Measurements from ENCODE around the gene APOBR.
"Not testable (repeated sequence)": the region's sequence is repeated elsewhere in the genome, so short reads cannot be mapped to it uniquely, and the experiment has no call there.

Gene APOBR

DNA sequence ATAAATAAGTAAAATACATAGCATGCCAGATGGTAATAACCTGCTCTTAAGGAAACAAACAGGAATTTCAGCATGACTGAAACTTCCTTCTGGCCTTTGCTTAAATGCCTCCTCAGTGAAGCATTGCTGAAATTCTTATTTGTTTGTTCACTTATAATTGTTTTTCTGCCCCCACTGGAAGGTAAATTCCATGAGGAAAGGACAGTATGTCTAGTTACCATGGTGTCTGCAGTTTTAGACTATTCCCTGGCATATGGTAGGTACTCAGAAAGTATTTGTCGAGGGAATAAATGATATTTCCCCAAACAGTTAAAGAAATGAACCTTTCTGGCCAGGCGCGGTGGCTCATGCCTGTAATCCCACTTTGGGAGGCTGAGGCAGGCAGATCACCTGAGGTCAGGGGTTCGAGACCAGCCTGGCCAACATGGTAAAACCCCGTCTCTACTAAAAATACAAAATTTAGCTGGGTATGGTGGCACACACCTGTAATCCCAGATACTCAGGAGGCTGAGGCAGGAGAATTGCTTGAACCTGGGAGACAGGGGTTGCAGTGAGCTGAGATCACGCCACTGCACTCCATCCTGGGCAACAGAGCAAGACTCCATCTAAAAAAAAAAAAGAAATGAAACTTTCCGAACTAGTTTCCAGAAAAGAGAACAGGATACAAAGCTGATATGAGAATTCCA lies 32.8 kb downstream of the APOBR start:
- not testable (repeated sequence) for DNase-seq

DNA sequence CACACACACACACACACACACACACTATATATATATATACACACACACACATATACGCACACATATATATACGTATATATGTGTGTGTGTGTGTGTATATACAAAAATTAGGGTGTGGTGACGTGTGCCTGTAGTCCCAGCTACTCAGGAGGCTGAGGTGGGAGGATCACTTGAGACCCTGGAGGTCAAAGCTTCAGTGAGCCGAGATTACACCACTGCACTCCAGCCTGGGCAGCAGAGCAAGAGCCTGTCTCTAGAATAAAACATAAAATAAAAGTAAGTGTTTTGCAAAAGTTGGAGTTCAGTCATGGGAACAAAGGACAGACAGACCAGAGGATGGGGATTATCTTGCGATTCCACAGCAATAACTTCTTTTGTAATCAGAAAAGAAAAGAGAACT lies 33.5 kb downstream of the APOBR start:
- no peak for DNase-seq

DNA sequence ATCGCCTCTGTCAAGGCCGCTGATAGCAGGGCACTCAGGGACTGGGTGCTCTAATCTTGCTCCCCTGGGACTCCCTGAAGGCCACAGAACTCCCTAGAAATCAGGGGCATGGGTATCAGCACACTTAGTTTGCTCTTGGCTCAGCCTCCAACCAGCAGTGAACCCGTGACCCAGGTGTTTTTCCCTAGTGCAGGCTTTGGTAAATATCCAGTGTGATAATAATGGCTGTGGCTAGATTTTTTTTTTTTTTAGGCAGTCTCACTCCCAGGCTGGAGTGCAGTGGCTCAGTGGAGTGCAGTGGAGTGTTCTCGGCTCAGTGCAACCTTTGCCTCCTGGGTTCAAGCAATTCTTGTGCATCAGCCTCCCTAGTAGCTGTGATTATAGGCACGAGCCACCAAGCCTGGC lies 34.0 kb downstream of the APOBR start:
- no peak for DNase-seq

DNA sequence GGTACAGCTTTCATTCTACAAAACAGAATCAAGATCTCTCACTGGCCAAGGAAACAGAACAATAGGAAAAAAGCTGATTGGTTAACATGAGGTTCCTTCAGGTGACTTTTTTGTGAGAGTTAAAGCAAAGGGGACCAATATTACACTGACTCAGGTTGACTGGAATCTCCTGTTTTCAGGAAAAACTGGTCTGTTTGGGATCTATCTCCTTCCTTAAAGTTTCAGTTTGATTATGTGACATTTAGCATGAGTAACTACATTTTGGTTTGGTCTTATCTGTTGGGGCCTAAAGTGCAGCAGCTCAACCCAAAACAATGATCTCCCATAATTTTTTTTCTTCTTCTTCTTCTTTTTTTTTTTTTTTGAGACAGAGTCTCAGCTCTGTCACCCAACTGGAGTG lies 34.7 kb downstream of the APOBR start:
- DNase-seq: no peak

DNA sequence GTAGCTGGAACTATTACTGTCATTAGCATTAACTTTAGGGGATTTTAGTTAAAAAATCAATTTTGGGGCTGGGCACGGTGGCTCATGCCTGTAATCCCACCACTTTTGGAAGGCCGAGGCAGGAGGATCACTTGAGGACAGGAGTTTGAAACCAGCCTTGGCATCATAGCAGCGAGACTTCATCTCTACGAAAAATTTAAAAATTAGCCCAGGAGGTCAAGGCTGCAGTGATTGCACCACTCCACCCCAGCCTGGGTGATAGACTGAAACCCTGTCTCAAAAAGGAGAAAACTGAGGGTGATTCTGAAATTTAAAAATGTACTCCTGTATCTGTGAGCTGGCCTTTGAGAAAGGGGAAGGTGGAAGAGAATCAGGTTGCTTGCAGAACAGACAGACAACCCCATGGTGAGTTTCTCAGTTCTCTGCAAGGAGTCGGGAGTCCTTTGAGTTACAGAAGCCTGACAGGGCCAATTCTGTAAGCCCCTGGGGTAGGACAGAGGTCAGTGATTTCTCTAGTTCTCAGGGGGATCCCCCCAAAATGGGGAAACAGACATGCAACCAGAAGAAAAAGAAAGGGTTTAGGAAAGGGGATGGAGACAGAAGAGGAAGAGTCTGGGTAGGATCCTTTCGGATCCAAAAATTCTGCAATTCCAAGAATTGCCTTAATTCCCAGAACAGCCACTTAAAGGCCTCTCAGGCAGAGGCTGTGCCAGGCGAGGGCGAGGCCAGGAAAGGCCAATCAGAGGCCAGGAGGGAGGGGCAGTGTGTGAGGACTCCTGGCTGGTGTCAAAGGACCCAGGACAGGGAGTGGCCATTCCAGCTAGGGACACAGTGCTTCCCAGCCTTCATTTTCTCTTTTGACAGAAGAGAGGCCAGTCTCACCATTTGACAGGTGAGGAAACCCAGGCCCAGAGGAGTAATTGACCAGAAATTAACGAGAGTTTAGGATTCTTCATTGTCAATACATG lies 37.6 kb downstream of the APOBR start:
- no peak for DNase-seq

DNA sequence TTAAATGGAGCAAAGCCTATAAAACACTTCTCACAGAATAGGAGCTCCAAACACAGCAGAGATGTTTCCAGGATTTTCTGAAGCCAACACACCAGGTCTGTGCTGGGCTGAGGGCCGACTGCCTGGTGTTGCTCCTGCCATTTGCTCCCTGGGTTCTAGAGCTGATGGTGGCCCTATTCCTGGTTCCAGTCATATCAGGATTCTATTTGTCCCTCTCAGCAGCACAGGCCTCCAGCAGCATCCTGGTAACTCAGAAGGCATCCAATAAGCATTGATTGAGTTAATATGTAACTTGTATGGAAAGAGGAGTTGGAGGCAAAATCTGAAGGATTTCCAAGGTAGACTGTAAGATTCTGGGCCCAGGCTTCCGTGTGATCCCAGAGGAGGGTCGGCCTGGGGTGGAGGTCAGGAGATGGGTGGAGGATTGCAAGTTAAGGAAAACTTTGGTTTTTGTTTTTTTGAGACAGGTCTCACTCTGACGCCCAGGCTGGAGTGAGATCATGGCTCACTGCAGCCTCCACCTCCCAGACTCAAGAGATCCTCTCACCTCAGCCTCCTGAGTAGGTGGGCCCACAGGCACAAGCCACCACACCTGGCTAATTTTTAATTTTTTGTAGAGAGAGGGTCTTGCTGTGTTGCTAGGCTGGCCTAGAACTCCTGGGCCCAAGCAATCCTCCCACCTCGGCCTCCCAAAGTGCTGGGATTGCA lies 38.7 kb downstream of the APOBR start:
- DNase-seq: no peak

DNA sequence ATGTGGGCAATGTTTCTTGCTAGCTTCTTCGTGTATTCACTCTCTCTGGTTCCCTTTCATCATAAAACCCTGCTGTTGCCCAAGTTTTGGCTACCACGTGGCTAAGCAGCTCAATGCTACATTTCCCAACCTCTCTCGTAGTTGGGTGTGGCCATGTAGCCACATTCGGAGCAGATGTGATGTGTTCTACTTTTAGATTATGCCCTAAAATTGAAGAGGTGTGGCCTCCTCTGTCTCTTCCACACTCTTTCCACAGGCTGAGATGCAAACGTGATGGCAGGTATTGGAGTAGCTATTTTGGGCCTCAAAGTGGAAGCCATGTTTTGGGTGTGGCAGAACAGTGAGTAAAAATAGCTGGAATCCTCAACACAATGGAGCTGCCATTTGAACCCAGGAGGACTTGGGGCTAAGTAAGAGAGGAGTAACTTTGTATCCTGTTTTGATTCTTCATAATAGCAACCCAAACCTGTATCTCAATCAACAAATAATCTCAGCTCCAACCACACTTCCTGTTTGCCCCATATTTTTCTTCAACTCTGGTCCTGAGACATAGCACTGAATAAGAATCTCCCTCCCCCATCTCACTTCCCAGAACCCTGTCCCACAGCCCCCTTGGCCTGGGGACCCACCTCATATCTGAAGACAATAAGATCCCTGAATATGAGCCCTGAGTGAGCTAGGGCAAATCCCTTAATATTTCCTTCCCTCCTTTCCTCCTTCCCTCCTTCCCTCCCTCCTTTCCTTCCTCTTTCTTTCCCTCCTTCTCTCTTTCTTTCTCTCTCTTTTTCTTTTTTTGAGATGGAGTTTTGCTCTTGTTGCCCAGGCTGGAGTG lies 40.3 kb downstream of the APOBR start:
- no peak for DNase-seq

DNA sequence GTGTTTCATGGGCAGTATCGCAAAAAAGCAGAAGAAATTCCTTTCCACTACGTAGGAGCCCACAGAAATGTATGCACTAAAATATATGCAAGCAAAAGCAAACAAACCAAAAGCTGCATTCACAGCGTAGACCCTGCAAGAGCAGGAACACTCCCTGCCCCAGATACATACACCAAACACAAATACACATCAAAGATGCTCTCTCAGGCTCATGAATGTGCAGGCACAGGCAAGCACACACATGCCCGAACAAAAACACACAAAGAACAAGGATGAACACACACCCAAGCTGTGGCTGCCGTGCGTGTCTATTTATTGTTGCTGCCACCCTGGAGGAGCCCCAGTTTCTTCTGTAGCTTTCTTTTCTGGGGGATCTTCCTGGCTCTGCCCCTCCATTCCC lies 42.6 kb downstream of the APOBR start:
- no peak for DNase-seq

DNA sequence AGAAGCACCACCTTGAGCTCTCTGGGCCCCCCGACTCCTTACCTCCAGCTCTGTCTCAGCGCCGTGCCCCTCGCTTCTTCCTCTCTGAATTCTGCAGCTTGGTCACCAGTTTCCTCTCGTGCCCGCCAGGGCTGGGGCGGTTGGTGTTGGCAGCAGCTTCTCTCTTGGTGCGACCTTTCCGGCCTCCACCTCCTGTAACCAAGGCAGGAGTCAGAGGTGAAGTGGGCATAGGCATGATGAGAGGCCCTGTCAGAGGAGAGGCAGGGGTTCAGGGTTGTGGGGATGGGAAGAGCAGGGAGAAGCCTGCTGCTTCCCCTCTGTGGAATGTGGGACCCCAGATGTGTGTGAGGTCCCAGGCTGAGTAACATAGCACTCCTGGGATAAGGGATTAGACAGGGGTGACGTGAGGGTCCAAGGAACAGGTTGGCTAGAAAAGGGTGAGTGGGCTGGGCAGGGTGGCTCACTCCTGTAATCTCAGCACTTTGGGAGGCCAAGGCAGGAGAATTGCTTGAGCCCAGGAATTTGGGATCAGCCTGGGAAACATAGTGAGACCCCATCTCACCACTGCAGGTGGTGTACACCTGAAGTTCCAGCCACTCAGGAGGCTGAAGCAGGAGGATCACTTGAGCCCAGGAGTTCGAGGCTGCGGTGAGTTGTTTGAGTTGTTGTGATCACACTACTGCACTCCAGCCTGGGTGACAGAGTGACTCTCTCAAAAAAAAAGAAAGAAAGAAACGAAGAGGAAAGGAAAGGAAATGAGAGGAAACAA lies 43.7 kb downstream of the APOBR start:
- DNase-seq: no peak

DNA sequence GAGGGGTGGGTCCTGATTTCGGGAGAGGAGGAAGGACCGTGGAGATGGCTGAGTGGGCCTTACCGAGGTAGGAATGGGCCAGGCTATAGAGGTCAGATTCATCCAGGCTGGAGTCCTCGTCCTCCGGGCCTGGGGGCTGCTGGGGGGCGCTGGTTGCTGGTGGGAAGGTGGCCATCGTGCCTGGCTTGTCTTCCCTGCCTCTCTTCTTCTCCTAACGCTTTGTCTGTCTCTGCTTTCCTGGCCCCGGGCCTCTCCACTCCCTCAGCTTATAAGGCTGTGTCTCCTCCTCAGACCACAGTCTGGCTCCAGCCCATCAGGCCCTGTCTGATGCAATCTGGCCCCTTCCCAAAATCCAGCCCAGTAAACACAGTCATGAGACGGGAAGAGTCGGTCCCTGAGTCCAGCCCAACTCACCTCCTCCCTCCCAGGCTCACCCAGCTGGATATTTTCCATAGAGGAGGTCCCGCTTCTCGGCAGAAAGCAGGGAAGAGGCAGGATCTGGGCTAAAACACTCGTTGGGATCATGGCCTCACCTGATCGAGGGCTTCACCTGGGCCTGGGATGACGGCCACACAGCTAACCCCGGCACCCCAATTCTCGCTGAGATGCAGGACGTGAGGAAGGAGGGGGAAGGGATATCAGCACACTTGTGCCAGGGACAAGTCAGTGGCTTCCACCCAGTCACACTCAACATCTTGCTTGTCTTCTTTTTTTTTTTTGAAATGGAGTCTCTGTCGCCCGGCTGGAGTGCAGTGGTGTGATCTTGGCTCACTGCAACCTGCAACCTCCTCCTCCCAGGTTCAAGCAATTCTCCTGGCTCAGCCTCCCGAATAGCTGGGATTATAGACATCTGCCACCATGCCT lies 44.5 kb downstream of the APOBR start, which contains the start of gene NUPR1:
NUPR1 (minus strand) TSS at position 242 of the 864 bp plus-strand sequence; CDS start at position 175, 67 bp downstream.
- no peak for DNase-seq

DNA sequence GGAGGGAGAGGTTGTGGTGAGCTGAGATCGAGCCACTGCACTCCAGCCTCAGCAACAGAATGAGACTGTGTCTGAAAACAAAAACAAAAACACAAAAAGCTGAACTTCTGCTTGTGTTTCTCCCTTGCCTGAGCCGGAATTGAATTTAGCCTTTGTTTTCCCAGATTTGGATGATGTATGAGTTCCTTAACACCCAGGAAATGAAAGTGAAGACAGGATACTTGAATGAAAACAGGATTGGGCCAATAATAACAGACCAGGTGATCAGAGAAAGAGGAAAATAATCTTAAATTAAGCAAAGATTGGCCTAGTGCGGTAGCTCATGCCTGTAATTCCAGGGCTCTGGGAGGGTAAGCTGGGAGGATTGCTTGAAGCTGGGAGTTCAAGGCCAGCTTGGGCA lies 45.9 kb downstream of the APOBR start:
- no peak for DNase-seq

DNA sequence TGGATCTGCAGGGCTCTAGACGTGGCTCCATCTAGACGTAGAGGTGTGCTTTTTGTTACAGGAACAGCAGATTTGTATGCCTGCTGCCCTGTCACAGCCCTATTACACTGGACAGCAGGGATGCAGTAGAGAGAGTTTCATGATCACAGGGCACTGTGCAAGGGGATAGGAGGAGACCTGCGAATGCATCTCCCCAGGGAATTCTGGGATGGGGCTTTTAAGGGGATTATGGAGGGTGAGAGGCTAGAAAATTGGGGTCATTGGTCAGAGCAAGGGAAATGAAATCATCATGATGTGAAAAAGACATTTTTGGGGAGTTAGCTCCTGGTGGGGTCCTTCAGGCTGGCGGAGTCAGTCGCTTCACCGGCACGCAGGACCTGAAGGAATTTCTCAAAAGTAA lies 48.2 kb downstream of the APOBR start:
- no peak for DNase-seq

DNA sequence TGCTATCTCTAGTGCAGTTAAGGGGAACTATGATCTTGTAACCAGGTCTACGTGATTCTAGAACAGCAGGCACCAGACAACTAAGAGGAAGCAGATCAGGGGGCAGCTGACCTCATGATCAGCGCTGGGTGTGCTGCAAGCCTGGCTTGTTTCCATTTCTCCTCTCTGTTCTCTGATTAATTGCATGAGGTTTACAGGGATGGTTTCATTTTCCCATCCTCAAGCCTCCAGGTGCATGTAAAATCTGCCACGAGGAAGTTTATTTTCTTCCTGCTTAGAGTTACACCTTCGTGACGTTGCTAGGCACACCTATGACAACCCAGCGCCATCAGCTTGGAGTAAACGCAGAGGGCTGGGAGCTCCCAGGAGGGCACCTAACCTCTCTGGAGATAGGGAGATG lies 48.6 kb downstream of the APOBR start:
- no peak for DNase-seq

DNA sequence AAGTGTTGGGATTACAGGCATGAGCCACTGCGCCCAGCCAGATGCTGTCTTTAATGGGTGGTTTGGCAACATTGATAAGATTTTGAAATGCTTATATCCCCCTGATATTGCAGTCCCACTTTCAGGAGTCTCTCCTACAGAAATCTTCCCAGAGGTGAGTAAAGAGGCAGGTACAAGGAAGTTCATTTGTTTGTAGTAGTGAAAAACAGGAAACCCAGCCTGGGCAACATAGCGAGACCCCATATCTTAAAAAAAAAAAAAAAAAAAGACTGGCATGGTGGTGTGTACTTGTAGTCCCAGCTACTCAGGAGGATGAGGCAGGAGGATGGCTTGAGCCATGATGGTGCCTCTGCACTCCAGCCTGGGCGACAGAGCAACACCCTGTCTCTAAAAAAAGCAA lies 50.6 kb downstream of the APOBR start:
- no peak for DNase-seq

DNA sequence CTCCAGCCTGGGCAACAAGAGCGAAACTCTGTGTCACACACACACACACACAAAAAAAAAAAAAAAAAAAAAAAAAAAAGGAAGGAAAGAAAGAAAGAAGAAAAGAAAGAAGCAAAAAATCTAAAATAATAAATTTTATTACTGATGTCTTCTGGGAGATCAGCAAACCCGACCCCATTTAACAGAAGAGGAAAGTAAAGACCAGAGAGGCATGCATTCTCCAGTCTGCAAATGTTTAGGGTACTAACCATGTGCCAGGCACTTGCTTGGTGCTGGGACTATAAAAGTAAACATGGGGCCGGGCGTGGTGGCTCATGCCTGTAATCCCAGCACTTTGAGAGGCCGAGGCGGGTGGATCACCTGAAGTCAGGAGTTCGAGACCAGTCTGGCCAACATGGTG lies 51.5 kb downstream of the APOBR start:
- not testable (repeated sequence) for DNase-seq

DNA sequence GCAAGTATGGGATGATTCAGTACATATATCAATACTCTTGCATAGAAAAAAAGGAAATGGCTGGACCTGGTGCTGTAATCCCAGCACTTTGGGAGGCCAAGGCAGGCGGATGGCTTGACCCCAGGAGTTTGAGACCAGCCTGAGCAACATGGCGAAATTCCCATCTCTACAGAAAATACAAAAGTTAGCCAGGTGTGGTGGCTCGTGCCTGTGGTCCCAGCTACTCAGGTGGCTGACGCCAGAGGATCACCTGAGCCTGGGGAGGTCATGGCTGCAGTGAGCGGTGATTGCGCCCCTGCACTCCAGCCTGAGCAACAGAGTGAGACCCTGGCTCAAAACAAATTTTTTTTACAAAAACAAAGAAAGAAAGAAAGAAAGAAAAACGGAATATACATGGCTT lies 52.2 kb downstream of the APOBR start:
- DNase-seq: no peak

DNA sequence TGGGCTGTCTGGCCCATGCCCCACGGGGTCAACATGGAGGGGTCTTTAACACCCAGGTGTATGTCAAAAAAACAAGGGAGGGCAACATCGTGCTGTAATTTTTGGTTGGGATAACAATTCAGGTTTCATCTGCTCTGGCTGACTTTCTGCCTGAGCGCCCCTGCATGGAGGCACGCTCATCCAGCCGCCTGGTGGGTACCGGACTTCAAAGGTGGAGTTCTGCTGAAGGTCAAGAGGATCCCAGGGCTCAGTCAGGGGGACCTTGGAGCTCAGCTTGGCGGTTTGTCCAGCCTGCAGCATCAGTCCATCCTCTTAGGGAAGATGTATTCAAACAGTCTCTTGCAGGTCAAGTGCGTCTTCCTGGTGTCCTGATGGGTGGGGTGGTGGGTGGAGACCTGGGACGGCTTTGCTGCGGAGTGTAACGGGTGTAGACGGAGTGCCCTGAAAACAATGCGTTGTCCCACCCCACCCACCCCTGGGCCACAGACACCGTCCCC lies 53.9 kb downstream of the APOBR start:
- DNase-seq: no peak
